SU-DHL-6 (cell line): ENCODE measurements around the gene NUDT14.

ENCODE experiments used
- H2AFZ ChIP-seq: fragments of 200-600 bp; sonication (generic); 2 replicates; pipeline ENCODE4 v1.6.1; 2014; ENCODE audit warnings: low read depth, mild to moderate bottlenecking, moderate library complexity, mixed read lengths, antibody characterized with exemption, low read length; ENCODE audit not compliant: severe bottlenecking
- H3F3A ChIP-seq: fragments of 200-600 bp; shearing (Covaris generic); 2 replicates; pipeline ENCODE4 v1.6.0; 2016; ENCODE audit warnings: antibody characterized with exemption, mild to moderate bottlenecking; ENCODE audit not compliant: insufficient read depth
- H3K27ac ChIP-seq: fragments of 200-600 bp; sonication (generic); 2 replicates; pipeline ENCODE4 v1.5.1; 2016; ENCODE audit warnings: low read depth, mild to moderate bottlenecking, low read length, moderate library complexity, mixed read lengths
- H3K27me3 ChIP-seq: fragments of 200-600 bp; sonication (generic), shearing (Covaris generic); 2 replicates; pipeline ENCODE4 v1.6.0; 2014; ENCODE audit warnings: mild to moderate bottlenecking, low read length
- H3K36me3 ChIP-seq: fragments of 200-600 bp; sonication (generic); 2 replicates; pipeline ENCODE4 v1.6.1; 2014; ENCODE audit warnings: mild to moderate bottlenecking, low read length, mixed read lengths
- H3K4me2 ChIP-seq: fragments of 300-600, 200-600 bp; shearing (Covaris generic), sonication (generic); 2 replicates; pipeline ENCODE4 v1.6.0; 2014; ENCODE audit warnings: low read length, low read depth, mild to moderate bottlenecking; ENCODE audit not compliant: poor library complexity, severe bottlenecking
- H3K4me3 ChIP-seq: fragments of 200-600 bp; sonication (generic); 2 replicates; pipeline ENCODE4 v1.5.1; 2014; ENCODE audit warnings: antibody characterized with exemption, low read length, mild to moderate bottlenecking, mixed read lengths; ENCODE audit not compliant: insufficient read depth, poor library complexity, severe bottlenecking
- H3K79me2 ChIP-seq: fragments of 200-600 bp; sonication (generic); 2 replicates; pipeline ENCODE4 v1.6.1; 2014; ENCODE audit warnings: mild to moderate bottlenecking, low read length, moderate library complexity; ENCODE audit not compliant: insufficient read depth
- H3K9ac ChIP-seq: fragments of 200-600 bp; sonication (generic); 2 replicates; pipeline ENCODE4 v1.7.0; 2014; ENCODE audit warnings: mild to moderate bottlenecking, low read length
- H3K9me2 ChIP-seq: fragments of 200-600 bp; sonication (generic); replicated peaks from 2 replicates; pipeline ENCODE4 v1.6.1; 2014; ENCODE audit warnings: low read length; ENCODE audit not compliant: insufficient read depth
- H3K9me3 ChIP-seq: fragments of 200-600 bp; sonication (generic); 2 replicates; pipeline ENCODE4 v1.6.1; 2014; ENCODE audit warnings: low read length, mixed read lengths; ENCODE audit not compliant: insufficient read depth
- H4K20me1 ChIP-seq: fragments of 200-600 bp; sonication (generic); 2 replicates; pipeline ENCODE4 v1.6.1; 2014; ENCODE audit warnings: low read depth, mild to moderate bottlenecking, antibody characterized with exemption, low read length, moderate library complexity, mixed read lengths
- EZH2phosphoT487 ChIP-seq: fragments of 200-600 bp; sonication (generic), shearing (Covaris generic); conservative IDR thresholded peaks from 2 replicates; pipeline ENCODE4 v1.6.1; 2018; ENCODE audit warnings: mild to moderate bottlenecking, antibody characterized with exemption, low read length, moderate library complexity, mixed read lengths
- TF ChIP-seq, protein P1 (sequence below): fragments of 200-600 bp; sonication (generic); IDR thresholded peaks from one replicate; pipeline ENCODE4 v1.5.1; 2017; ENCODE audit warnings: antibody characterized with exemption, mild to moderate bottlenecking, low read length, moderate library complexity; ENCODE audit not compliant: insufficient read depth, poor library complexity, severe bottlenecking

NUDT14 gene

GRCh38 chr14:105168093-105168420, 13.1 kb downstream of the NUDT14 start:
- Histone ChIP-seq H3K27me3 (no peaks in the 10 kb centered on the region), H3K4me2 (peak overlapping the region; percentile 32), H3F3A (no peaks in the 10 kb centered on the region), H3K9me3 (no peaks in the 10 kb centered on the region), H3K27ac (no peak overlapping the region), H2AFZ (no peak overlapping the region), H3K4me3 (peak overlapping the region; percentile 15), H3K79me2 (no peaks in the 10 kb centered on the region), H3K36me3 (no peaks in the 10 kb centered on the region), H3K9me2 (no peaks in the 10 kb centered on the region), H3K9ac (no peak overlapping the region), H4K20me1 (no peaks in the 10 kb centered on the region)
- TF ChIP-seq EZH2phosphoT487 = no peak

- no peak overlapping the region for H3K9ac ChIP-seq
- peak overlapping the region; percentile 32 for H3K4me2 ChIP-seq
- H3K27ac ChIP-seq = no peak overlapping the region
- no peaks in the 10 kb centered on the region for H3K9me3 ChIP-seq
- peak overlapping the region; percentile 15 for H3K4me3 ChIP-seq
- H2AFZ ChIP-seq = no peak overlapping the region
- no peaks in the 10 kb centered on the region for H3K27me3 ChIP-seq
- no peaks in the 10 kb centered on the region for H3K79me2 ChIP-seq
- H3K9me2 ChIP-seq = no peaks in the 10 kb centered on the region
- no peaks in the 10 kb centered on the region for H3F3A ChIP-seq
- no peak for TF ChIP-seq EZH2phosphoT487
- TF ChIP-seq, protein P1, sequence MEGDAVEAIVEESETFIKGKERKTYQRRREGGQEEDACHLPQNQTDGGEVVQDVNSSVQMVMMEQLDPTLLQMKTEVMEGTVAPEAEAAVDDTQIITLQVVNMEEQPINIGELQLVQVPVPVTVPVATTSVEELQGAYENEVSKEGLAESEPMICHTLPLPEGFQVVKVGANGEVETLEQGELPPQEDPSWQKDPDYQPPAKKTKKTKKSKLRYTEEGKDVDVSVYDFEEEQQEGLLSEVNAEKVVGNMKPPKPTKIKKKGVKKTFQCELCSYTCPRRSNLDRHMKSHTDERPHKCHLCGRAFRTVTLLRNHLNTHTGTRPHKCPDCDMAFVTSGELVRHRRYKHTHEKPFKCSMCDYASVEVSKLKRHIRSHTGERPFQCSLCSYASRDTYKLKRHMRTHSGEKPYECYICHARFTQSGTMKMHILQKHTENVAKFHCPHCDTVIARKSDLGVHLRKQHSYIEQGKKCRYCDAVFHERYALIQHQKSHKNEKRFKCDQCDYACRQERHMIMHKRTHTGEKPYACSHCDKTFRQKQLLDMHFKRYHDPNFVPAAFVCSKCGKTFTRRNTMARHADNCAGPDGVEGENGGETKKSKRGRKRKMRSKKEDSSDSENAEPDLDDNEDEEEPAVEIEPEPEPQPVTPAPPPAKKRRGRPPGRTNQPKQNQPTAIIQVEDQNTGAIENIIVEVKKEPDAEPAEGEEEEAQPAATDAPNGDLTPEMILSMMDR = peak; percentile 15
- H4K20me1 ChIP-seq = no peaks in the 10 kb centered on the region
- H3K36me3 ChIP-seq = no peaks in the 10 kb centered on the region
Measured at GRCh38 chr14:105167303-105168092, 13.6 kb downstream of the NUDT14 start.

GRCh38 chr14:105166571-105167302, 14.4 kb downstream of the NUDT14 start:
- H4K20me1 ChIP-seq = no peaks in the 10 kb centered on the region
- H3K9me2 ChIP-seq = no peaks in the 10 kb centered on the region
- no peak overlapping the region for H3K9ac ChIP-seq
- no peak overlapping the region for H2AFZ ChIP-seq
- no peak overlapping the region for H3K27ac ChIP-seq
- TF ChIP-seq, protein P1 = no peak
- no peak for TF ChIP-seq EZH2phosphoT487
- H3K36me3 ChIP-seq = no peaks in the 10 kb centered on the region
- H3K4me2 ChIP-seq = no peak overlapping the region
- H3K9me3 ChIP-seq = no peaks in the 10 kb centered on the region
- no peaks in the 10 kb centered on the region for H3K27me3 ChIP-seq
- H3K79me2 ChIP-seq = no peaks in the 10 kb centered on the region
- no peaks in the 10 kb centered on the region for H3F3A ChIP-seq
- H3K4me3 ChIP-seq = no peak overlapping the region
